Dendritic cell treated with granulocyte-macrophage colony-stimulating factor and Interleukin-4, amounts not matched to agents 40 ng/mL and 50 ng/mL, for 4 days (primary cell): Measurements from ENCODE around the gene OR5AN1.
A peak's percentile ranks its signal among the peaks of the same experiment; 100 is the strongest.
"Not testable (repeated sequence)": the region's sequence is repeated elsewhere in the genome, so short reads cannot be mapped to it uniquely, and the experiment has no call there.

Experiments used
- H3K27ac Mint-ChIP-seq: one replicate; pipeline ENCODE4 v1.8.0; 2022; ENCODE audit warnings: mild to moderate bottlenecking, mixed read lengths
- H3K27me3 Mint-ChIP-seq: one replicate; pipeline ENCODE4 v1.8.0; 2022; ENCODE audit warnings: mild to moderate bottlenecking, mixed read lengths
- H3K36me3 Mint-ChIP-seq: one replicate; pipeline ENCODE4 v1.8.0; 2022; ENCODE audit warnings: low read depth, mixed read lengths
- H3K4me1 Mint-ChIP-seq: one replicate; pipeline ENCODE4 v1.8.0; 2022; ENCODE audit warnings: low read depth, mixed read lengths
- H3K4me3 Mint-ChIP-seq: one replicate; pipeline ENCODE4 v1.8.0; 2022; ENCODE audit warnings: mild to moderate bottlenecking, moderate library complexity, mixed read lengths
- H3K9me3 Mint-ChIP-seq: one replicate; pipeline ENCODE4 v1.8.0; 2022; ENCODE audit warnings: mixed read lengths
- intact Hi-C: fragments of 100-400 bp; cut with micrococcal nuclease; formaldehyde crosslinking; loops from one replicate; pipeline ENCODE4 v1.15.0; 2022

OR5AN1 gene

GRCh38 chr11:59358595-59358994 lies at the start of gene OR5AN1:
TSS of gene OR5AN1 (plus strand) at chr11:59358895. CDS start at chr11:59364459, 5,564 bp downstream.
- no peaks in the 10 kb centered on the region for H3K4me1 Mint-ChIP-seq
- intact Hi-C loops, result no loop called here
- H3K27ac Mint-ChIP-seq, result no peak within 1 kb of the TSS
- no peak within 1 kb of the TSS for H3K4me3 Mint-ChIP-seq
- H3K36me3 Mint-ChIP-seq, result no peaks in the 10 kb centered on the region
- H3K9me3 Mint-ChIP-seq, result no peaks in the 10 kb centered on the region
- H3K27me3 Mint-ChIP-seq, result no peaks in the 10 kb centered on the region

GRCh38 chr11:59335001-59335400 lies 23.7 kb upstream of the OR5AN1 start:
- Mint-ChIP-seq H3K4me3 (no peak overlapping the region), H3K27me3 (no peaks in the 10 kb centered on the region), H3K36me3 (no peaks in the 10 kb centered on the region), H3K27ac (no peak overlapping the region), H3K9me3 (peaks cover 8% of the 10 kb centered on the region), H3K4me1 (no peaks in the 10 kb centered on the region)
- intact Hi-C loops, result no loop called here

- Mint-ChIP-seq H3K27ac (no peak overlapping the region), H3K36me3 (no peaks in the 10 kb centered on the region), H3K4me1 (no peaks in the 10 kb centered on the region), H3K27me3 (no peaks in the 10 kb centered on the region), H3K9me3 (peaks cover 20% of the 10 kb centered on the region), H3K4me3 (no peak overlapping the region)
- intact Hi-C loops, result no loop called here
Measured at GRCh38 chr11:59336176-59336575, 22.5 kb upstream of the OR5AN1 start.

- Mint-ChIP-seq H3K4me3 (no peak overlapping the region), H3K9me3 (peaks cover 28% of the 10 kb centered on the region), H3K27me3 (no peaks in the 10 kb centered on the region), H3K27ac (no peak overlapping the region), H3K36me3 (no peaks in the 10 kb centered on the region), H3K4me1 (no peaks in the 10 kb centered on the region)
- intact Hi-C loops, result no loop called here
Measured at GRCh38 chr11:59336931-59337330, 21.8 kb upstream of the OR5AN1 start.

GRCh38 chr11:59349657-59350056 lies 9.0 kb upstream of the OR5AN1 start:
- peaks cover 19% of the 10 kb centered on the region for H3K9me3 Mint-ChIP-seq
- H3K27ac Mint-ChIP-seq, H3K36me3 Mint-ChIP-seq, H3K4me1 Mint-ChIP-seq, H3K27me3 Mint-ChIP-seq, intact Hi-C loops, H3K4me3 Mint-ChIP-seq: not testable (repeated sequence)

- H3K36me3 Mint-ChIP-seq, result no peaks in the 10 kb centered on the region
- no peak overlapping the region for H3K4me3 Mint-ChIP-seq
- H3K4me1 Mint-ChIP-seq, result no peaks in the 10 kb centered on the region
- H3K27me3 Mint-ChIP-seq, result no peaks in the 10 kb centered on the region
- peaks cover 8% of the 10 kb centered on the region for H3K9me3 Mint-ChIP-seq
- no peak overlapping the region for H3K27ac Mint-ChIP-seq
- intact Hi-C loops, result no loop called here
Measured at GRCh38 chr11:59355226-59355625, 3.5 kb upstream of the OR5AN1 start.

- no peaks in the 10 kb centered on the region for H3K9me3 Mint-ChIP-seq
- H3K4me1 Mint-ChIP-seq, result no peaks in the 10 kb centered on the region
- H3K4me3 Mint-ChIP-seq, result no peak overlapping the region
- H3K27me3 Mint-ChIP-seq, result no peaks in the 10 kb centered on the region
- no peak overlapping the region for H3K27ac Mint-ChIP-seq
- no peaks in the 10 kb centered on the region for H3K36me3 Mint-ChIP-seq
- intact Hi-C loops, result no loop called here
Measured at GRCh38 chr11:59356561-59356960, 2.1 kb upstream of the OR5AN1 start.

GRCh38 chr11:59358020-59358419 lies 675 bp upstream of the OR5AN1 start:
- no peak overlapping the region for H3K27ac Mint-ChIP-seq
- H3K27me3 Mint-ChIP-seq, result no peaks in the 10 kb centered on the region
- no peaks in the 10 kb centered on the region for H3K36me3 Mint-ChIP-seq
- no peaks in the 10 kb centered on the region for H3K4me1 Mint-ChIP-seq
- no peaks in the 10 kb centered on the region for H3K9me3 Mint-ChIP-seq
- intact Hi-C loops, result no loop called here
- H3K4me3 Mint-ChIP-seq, result no peak overlapping the region

GRCh38 chr11:59365232-59366018 lies 6.7 kb downstream of the OR5AN1 start:
- intact Hi-C loops, result no loop called here
- H3K4me1 Mint-ChIP-seq, result peaks cover 14% of the 10 kb centered on the region
- H3K27ac Mint-ChIP-seq, result no peak overlapping the region
- H3K27me3 Mint-ChIP-seq, result no peaks in the 10 kb centered on the region
- peaks cover 11% of the 10 kb centered on the region for H3K9me3 Mint-ChIP-seq
- no peaks in the 10 kb centered on the region for H3K36me3 Mint-ChIP-seq
- H3K4me3 Mint-ChIP-seq, result no peak overlapping the region

GRCh38 chr11:59368238-59369022 lies 9.7 kb downstream of the OR5AN1 start:
- Mint-ChIP-seq H3K36me3 (no peaks in the 10 kb centered on the region), H3K27me3 (no peaks in the 10 kb centered on the region), H3K4me3 (no peak overlapping the region), H3K9me3 (peaks cover 17% of the 10 kb centered on the region), H3K27ac (peak overlapping the region; percentile 47), H3K4me1 (peaks cover 14% of the 10 kb centered on the region)
- intact Hi-C loops, result no loop called here

GRCh38 chr11:59372324-59372723 lies 13.6 kb downstream of the OR5AN1 start:
- H3K4me3 Mint-ChIP-seq, H3K27ac Mint-ChIP-seq, H3K27me3 Mint-ChIP-seq, intact Hi-C loops, H3K36me3 Mint-ChIP-seq: not testable (repeated sequence)
- peaks cover 14% of the 10 kb centered on the region for H3K4me1 Mint-ChIP-seq
- peaks cover 20% of the 10 kb centered on the region for H3K9me3 Mint-ChIP-seq

GRCh38 chr11:59380263-59381059 lies 21.8 kb downstream of the OR5AN1 start:
- H3K4me1 Mint-ChIP-seq, result peaks cover 14% of the 10 kb centered on the region
- H3K9me3 Mint-ChIP-seq, result peaks cover 3% of the 10 kb centered on the region
- H3K36me3 Mint-ChIP-seq, result no peaks in the 10 kb centered on the region
- intact Hi-C loops, result no loop called here
- H3K27me3 Mint-ChIP-seq, result peaks cover 4% of the 10 kb centered on the region
- H3K4me3 Mint-ChIP-seq, result peak overlapping the region; percentile 22
- H3K27ac Mint-ChIP-seq, result peak overlapping the region; percentile 36

- Mint-ChIP-seq H3K27ac (no peak overlapping the region), H3K9me3 (no peaks in the 10 kb centered on the region), H3K36me3 (no peaks in the 10 kb centered on the region), H3K27me3 (no peaks in the 10 kb centered on the region), H3K4me3 (no peak overlapping the region), H3K4me1 (no peaks in the 10 kb centered on the region)
- intact Hi-C loops, result no loop called here
Measured at GRCh38 chr11:59394186-59394585, 35.5 kb downstream of the OR5AN1 start.
